ENCODE data around the gene CFAP52.
"Not testable (repeated sequence)": the region's sequence is repeated elsewhere in the genome, so short reads cannot be mapped to it uniquely, and the experiment has no call there.

DNA sequence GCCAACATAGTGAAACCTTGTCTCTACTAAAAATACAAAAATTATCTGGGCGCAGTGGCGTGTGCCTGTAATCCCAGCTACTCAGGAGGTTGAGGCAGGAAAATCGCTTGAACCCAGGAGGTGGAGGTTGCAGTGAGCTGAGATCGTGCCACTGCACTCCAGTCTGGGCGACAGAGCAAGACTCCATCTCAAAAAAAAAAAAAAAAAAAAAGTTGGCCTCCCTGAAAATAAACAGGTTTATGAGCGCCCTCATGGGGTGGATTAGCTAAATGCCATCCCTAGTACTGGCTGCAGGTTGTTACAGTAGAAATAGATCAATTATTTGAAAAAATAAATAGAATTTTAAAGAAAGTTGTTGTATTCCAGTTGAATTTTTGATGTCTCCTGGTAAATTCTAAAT lies 21.7 kb upstream of the CFAP52 start:
- TF ChIP-seq, protein P1, sequence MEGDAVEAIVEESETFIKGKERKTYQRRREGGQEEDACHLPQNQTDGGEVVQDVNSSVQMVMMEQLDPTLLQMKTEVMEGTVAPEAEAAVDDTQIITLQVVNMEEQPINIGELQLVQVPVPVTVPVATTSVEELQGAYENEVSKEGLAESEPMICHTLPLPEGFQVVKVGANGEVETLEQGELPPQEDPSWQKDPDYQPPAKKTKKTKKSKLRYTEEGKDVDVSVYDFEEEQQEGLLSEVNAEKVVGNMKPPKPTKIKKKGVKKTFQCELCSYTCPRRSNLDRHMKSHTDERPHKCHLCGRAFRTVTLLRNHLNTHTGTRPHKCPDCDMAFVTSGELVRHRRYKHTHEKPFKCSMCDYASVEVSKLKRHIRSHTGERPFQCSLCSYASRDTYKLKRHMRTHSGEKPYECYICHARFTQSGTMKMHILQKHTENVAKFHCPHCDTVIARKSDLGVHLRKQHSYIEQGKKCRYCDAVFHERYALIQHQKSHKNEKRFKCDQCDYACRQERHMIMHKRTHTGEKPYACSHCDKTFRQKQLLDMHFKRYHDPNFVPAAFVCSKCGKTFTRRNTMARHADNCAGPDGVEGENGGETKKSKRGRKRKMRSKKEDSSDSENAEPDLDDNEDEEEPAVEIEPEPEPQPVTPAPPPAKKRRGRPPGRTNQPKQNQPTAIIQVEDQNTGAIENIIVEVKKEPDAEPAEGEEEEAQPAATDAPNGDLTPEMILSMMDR (IDR thresholded peaks at IDR 0.05; ENCODE audit: insufficient read depth, low read length) = not testable (repeated sequence)
- not testable (repeated sequence) for TF ChIP-seq GABPA (IDR thresholded peaks at IDR 0.05; ENCODE audit: low read depth); POLR2AphosphoS5 (IDR thresholded peaks at IDR 0.05; ENCODE audit: low read depth); SPI1 (IDR thresholded peaks at IDR 0.05; ENCODE audit: borderline replicate concordance, low read depth)
- TF ChIP-seq, protein P2, sequence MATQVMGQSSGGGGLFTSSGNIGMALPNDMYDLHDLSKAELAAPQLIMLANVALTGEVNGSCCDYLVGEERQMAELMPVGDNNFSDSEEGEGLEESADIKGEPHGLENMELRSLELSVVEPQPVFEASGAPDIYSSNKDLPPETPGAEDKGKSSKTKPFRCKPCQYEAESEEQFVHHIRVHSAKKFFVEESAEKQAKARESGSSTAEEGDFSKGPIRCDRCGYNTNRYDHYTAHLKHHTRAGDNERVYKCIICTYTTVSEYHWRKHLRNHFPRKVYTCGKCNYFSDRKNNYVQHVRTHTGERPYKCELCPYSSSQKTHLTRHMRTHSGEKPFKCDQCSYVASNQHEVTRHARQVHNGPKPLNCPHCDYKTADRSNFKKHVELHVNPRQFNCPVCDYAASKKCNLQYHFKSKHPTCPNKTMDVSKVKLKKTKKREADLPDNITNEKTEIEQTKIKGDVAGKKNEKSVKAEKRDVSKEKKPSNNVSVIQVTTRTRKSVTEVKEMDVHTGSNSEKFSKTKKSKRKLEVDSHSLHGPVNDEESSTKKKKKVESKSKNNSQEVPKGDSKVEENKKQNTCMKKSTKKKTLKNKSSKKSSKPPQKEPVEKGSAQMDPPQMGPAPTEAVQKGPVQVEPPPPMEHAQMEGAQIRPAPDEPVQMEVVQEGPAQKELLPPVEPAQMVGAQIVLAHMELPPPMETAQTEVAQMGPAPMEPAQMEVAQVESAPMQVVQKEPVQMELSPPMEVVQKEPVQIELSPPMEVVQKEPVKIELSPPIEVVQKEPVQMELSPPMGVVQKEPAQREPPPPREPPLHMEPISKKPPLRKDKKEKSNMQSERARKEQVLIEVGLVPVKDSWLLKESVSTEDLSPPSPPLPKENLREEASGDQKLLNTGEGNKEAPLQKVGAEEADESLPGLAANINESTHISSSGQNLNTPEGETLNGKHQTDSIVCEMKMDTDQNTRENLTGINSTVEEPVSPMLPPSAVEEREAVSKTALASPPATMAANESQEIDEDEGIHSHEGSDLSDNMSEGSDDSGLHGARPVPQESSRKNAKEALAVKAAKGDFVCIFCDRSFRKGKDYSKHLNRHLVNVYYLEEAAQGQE (IDR thresholded peaks at IDR 0.05; ENCODE audit: insufficient replicate concordance, low read depth) = not testable (repeated sequence)

Data from HL-60 (cell line).